Mucosa of descending colon (tissue), 3 donors: ENCODE measurements around the gene PREP. TPM values are rescaled to one million over a fixed set of nuclear protein-coding genes. Genes with fewer than 3 reads are reported as not detected.

Experiments used
- ATAC-seq: fragments of 200-7000 bp; cut with Tn5 transposase; one replicate; pipeline ENCODE4 v1.9.1; 2020; ENCODE audit warnings: mild to moderate bottlenecking, moderate library complexity
- DNase-seq, 3 donors: peaks; one replicate each; pipeline ENCODE4 v3.0.0-alpha.2; 2020
- H3K36me3 ChIP-seq: fragments of 200-600 bp; one replicate; pipeline ENCODE4 v1.8.0; 2021; ENCODE audit warnings: low read depth, mild to moderate bottlenecking
- H3K4me1 ChIP-seq: fragments of 200-600 bp; one replicate; pipeline ENCODE4 v1.8.0; 2021; ENCODE audit warnings: low read depth, mild to moderate bottlenecking
- H3K4me3 ChIP-seq: fragments of 200-600 bp; one replicate; pipeline ENCODE4 v1.8.0; 2021; ENCODE audit warnings: mild to moderate bottlenecking
- H3K9me3 ChIP-seq: fragments of 200-600 bp; one replicate; pipeline ENCODE4 v1.8.0; 2021; ENCODE audit warnings: mild to moderate bottlenecking
- intact Hi-C, 2 donors: fragments of 100-400 bp; cut with DNase I in 1 of 2; cut with micrococcal nuclease in 1 of 2; formaldehyde crosslinking; loops; one replicate each; pipeline versions ENCODE4 v1.11.0 to v1.11.1; 2022; cut with DNase I, micrococcal nuclease
- total RNA-seq, 3 donors: library from RNA; stranded (reverse); fragmentation: NEBNext Ultra II Directional in 2 of 3; extraction: Animal tissue kit (Norgen Biotek cat#: 25700) in 2 of 3; gene quantifications; one replicate each; pipeline versions ENCODE4 v1.2.1 to v1.2.4, GENCODE V29; 2021 to 2023
- TF ChIP-seq, protein P1 (sequence below): fragments of 200-600 bp; IDR thresholded peaks from one replicate; pipeline ENCODE4 v1.8.0; 2022; ENCODE audit warnings: antibody characterized with exemption, mild to moderate bottlenecking
- donor health status: DM: no; HTN: no; CAD: no; lungs with moderate emphysema.
- donor health status: DM: no; HTN: no; CAD: no.
- donor health status: DM: no; HTN: yes; CAD: no.

The PREP gene
- total RNA-seq, 3 donors from 2014 or later: 46.5 to 74.2 (median 72.3) TPM

DNA sequence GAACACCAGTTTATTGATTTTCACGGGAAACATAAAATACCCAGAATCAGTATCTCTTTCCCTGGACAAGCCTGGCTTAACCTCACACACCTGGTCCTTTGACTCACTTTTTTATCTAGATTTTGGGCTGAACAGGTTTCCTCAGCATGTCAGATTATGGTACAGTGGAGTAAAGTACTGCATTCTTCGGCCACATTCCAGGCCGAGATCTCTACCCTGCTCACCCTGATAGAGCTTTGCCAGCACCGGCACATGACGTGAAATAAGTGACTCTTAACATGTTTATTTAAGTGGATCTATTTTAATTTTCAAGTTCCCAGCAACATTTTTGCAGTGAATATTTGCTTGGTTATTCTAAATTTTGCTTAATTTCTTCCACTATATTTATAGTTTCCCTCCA lies 144.1 kb downstream of the PREP start:
- H3K36me3 ChIP-seq: no peaks in the 10 kb centered on the region
- ATAC-seq: no peak

DNA sequence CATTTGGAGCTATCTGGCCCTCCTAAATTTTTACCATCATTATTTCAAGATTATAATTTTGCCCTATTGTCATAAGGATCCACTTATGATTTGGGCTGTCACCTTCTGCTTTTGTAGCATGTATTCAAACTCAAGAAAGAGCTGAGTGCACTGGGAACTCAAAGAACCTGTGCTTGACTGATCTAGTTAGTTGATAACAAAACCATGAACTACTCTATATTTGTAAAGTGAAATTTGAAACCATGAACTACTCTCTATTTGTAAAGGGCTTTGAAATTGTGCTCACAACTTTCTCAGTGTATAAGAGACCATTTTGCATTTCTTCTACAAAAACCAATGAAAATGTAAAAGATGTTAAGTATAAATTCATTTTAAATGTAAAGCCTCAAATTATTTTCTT lies 145.5 kb downstream of the PREP start:
- Histone ChIP-seq H3K9me3 (no peaks in the 10 kb centered on the region), H3K4me3 (no peak overlapping the region), H3K36me3 (no peaks in the 10 kb centered on the region), H3K4me1 (no peaks in the 10 kb centered on the region)
- no peak for DNase-seq
- intact Hi-C loops: no loop called here
- ATAC-seq: no peak
- TF ChIP-seq, protein P1, sequence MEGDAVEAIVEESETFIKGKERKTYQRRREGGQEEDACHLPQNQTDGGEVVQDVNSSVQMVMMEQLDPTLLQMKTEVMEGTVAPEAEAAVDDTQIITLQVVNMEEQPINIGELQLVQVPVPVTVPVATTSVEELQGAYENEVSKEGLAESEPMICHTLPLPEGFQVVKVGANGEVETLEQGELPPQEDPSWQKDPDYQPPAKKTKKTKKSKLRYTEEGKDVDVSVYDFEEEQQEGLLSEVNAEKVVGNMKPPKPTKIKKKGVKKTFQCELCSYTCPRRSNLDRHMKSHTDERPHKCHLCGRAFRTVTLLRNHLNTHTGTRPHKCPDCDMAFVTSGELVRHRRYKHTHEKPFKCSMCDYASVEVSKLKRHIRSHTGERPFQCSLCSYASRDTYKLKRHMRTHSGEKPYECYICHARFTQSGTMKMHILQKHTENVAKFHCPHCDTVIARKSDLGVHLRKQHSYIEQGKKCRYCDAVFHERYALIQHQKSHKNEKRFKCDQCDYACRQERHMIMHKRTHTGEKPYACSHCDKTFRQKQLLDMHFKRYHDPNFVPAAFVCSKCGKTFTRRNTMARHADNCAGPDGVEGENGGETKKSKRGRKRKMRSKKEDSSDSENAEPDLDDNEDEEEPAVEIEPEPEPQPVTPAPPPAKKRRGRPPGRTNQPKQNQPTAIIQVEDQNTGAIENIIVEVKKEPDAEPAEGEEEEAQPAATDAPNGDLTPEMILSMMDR: no peak

More for the DNA sequence above, 144.1 kb downstream of the PREP start:
- intact Hi-C loops: no loop called here
- no peak overlapping the region for H3K4me3 ChIP-seq
- DNase-seq: no peak
- no peaks in the 10 kb centered on the region for H3K9me3 ChIP-seq
- no peaks in the 10 kb centered on the region for H3K4me1 ChIP-seq
- TF ChIP-seq, protein P1: no peak

DNA sequence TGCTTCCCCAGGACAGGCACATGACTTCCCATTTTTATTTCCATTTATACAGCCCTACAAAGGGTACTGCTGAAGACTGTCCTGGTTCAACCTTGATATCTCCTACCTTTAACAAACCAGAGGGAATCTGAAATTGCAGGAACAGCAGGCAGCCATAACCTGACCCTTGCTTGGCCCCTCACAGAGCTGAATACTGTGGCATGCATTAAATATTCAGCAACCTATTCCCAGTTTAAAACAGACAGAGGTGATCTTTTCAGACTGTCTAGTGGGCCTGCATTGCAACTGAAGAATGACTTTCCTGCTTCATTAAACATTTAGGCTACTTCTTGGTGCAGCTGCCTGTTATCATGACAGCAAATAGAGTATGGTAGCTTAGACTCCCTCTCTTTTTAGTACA lies 146.3 kb downstream of the PREP start:
- DNase-seq: no peak

DNA sequence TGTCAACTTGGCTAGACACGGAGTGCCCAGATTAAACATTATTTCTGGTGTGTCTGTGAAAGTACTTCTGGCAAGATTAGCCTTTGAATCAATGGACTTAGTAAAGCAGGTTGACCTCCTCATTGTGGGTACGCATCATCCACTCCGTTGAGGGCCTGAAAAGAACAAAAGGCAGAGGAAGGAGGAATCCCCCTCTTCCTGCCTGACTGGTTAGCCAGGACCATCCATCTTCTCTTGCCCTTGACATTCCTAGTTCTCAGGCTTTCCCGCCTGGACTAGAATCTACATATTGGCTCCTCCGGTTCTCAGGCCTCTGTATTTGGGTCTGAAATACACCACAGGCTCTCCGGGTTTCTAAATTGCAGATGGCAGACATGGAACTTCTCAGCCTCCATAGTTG lies 149.1 kb downstream of the PREP start:
- ATAC-seq: no peak
- no peaks in the 10 kb centered on the region for H3K36me3 ChIP-seq
- TF ChIP-seq, protein P1: no peak
- no peaks in the 10 kb centered on the region for H3K4me1 ChIP-seq
- DNase-seq: no peak
- H3K4me3 ChIP-seq: no peak overlapping the region
- no peaks in the 10 kb centered on the region for H3K9me3 ChIP-seq
- intact Hi-C loops: no loop called here

More for the DNA sequence above, 146.3 kb downstream of the PREP start:
- TF ChIP-seq, protein P1: no peak
- Histone ChIP-seq H3K4me3 (no peak overlapping the region), H3K4me1 (no peaks in the 10 kb centered on the region), H3K9me3 (no peaks in the 10 kb centered on the region), H3K36me3 (no peaks in the 10 kb centered on the region)
- ATAC-seq: no peak
- intact Hi-C loops: no loop called here

DNA sequence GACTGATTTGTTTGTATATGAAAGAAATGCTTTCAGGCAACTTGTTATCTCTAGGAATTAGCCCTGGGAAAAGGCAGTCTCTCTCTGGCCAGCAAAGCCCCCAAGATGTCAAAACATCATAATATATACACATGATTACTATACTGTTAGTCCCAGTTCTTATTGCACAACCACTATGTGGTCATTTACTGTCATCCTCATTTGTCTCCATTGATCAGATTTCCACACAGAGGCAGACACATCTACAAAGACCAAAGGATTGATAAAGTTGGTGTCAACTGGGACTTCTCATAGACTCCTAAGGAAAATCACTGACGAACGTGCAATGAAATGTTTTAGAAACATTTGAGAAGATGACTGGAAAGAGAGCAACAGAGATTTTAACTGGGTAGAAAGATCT lies 151.2 kb downstream of the PREP start:
- Histone ChIP-seq H3K9me3 (no peaks in the 10 kb centered on the region), H3K36me3 (no peaks in the 10 kb centered on the region), H3K4me3 (no peak overlapping the region), H3K4me1 (no peaks in the 10 kb centered on the region)
- ATAC-seq: no peak
- TF ChIP-seq, protein P1: no peak
- intact Hi-C loops: no loop called here
- no peak for DNase-seq

DNA sequence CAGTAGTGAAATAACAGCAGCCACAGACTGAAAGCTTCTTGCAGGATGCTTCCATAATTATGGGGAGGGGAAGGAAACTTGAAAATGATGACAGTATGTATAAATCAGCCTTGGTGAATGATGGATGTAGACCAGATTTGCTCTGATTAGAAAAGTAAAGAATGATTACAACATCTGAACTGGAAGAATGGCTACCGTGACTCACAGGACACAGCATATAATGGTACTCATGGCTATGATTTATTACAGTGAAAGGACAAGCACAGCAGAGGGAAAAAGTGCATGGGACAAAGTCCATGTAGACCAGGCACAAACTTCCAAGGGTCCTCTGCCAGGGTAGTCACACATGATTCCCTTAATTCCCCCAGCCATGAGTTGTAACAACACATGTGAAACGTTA lies 152.3 kb downstream of the PREP start:
- DNase-seq: no peak
- H3K9me3 ChIP-seq: no peaks in the 10 kb centered on the region
- no peak for ATAC-seq
- H3K36me3 ChIP-seq: no peaks in the 10 kb centered on the region
- intact Hi-C loops: no loop called here
- TF ChIP-seq, protein P1: no peak
- no peak overlapping the region for H3K4me3 ChIP-seq
- no peaks in the 10 kb centered on the region for H3K4me1 ChIP-seq
